ENCODE measurements around the gene COL9A2.

DNA sequence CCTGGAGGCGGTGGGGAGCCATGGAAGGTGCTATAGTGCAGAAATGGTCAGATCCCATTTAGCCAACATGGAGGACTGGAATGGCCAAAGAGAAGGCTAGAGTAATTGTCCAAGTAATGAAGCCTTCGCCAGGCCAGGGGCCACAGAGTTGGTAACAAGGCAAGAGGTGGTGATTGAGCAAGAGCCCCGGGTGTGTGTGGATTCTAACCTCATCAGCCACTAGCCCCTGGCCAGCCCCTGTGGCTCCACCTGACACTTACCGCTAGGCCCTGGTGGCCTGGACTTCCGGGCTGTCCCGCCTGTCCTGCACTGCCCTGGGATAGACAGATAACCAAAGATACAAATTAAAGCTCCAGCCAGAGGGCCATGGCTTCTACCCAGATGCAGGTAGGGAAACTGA is 9.9 kb downstream of the COL9A2 start:
- TF ChIP-seq SMC3 (conservative IDR thresholded peaks at IDR 0.05; ENCODE audit: poor library complexity) (no peak), RAD21 (conservative IDR thresholded peaks at IDR 0.05) (no peak), POLR2AphosphoS5 (IDR thresholded peaks at IDR 0.05) (no peak)
- TF ChIP-seq, protein P1, sequence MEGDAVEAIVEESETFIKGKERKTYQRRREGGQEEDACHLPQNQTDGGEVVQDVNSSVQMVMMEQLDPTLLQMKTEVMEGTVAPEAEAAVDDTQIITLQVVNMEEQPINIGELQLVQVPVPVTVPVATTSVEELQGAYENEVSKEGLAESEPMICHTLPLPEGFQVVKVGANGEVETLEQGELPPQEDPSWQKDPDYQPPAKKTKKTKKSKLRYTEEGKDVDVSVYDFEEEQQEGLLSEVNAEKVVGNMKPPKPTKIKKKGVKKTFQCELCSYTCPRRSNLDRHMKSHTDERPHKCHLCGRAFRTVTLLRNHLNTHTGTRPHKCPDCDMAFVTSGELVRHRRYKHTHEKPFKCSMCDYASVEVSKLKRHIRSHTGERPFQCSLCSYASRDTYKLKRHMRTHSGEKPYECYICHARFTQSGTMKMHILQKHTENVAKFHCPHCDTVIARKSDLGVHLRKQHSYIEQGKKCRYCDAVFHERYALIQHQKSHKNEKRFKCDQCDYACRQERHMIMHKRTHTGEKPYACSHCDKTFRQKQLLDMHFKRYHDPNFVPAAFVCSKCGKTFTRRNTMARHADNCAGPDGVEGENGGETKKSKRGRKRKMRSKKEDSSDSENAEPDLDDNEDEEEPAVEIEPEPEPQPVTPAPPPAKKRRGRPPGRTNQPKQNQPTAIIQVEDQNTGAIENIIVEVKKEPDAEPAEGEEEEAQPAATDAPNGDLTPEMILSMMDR (IDR thresholded peaks at IDR 0.05; ENCODE audit: poor library complexity, severe bottlenecking): no peak
- TF ChIP-seq, protein P2, sequence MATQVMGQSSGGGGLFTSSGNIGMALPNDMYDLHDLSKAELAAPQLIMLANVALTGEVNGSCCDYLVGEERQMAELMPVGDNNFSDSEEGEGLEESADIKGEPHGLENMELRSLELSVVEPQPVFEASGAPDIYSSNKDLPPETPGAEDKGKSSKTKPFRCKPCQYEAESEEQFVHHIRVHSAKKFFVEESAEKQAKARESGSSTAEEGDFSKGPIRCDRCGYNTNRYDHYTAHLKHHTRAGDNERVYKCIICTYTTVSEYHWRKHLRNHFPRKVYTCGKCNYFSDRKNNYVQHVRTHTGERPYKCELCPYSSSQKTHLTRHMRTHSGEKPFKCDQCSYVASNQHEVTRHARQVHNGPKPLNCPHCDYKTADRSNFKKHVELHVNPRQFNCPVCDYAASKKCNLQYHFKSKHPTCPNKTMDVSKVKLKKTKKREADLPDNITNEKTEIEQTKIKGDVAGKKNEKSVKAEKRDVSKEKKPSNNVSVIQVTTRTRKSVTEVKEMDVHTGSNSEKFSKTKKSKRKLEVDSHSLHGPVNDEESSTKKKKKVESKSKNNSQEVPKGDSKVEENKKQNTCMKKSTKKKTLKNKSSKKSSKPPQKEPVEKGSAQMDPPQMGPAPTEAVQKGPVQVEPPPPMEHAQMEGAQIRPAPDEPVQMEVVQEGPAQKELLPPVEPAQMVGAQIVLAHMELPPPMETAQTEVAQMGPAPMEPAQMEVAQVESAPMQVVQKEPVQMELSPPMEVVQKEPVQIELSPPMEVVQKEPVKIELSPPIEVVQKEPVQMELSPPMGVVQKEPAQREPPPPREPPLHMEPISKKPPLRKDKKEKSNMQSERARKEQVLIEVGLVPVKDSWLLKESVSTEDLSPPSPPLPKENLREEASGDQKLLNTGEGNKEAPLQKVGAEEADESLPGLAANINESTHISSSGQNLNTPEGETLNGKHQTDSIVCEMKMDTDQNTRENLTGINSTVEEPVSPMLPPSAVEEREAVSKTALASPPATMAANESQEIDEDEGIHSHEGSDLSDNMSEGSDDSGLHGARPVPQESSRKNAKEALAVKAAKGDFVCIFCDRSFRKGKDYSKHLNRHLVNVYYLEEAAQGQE (IDR thresholded peaks at IDR 0.05; ENCODE audit: borderline replicate concordance): no peak

Measured in neural cell (in vitro differentiated cells).